Neuronal stem cell (in vitro differentiated cells): ENCODE data around the gene PDZK1IP1.
"Not testable (repeated sequence)": the region's sequence is repeated elsewhere in the genome, so short reads cannot be mapped to it uniquely, and the experiment has no call there.

Source experiments
- DNase-seq: peaks from one replicate; pipeline ENCODE4 v3.0.0-alpha.2; 2013; ENCODE audit warnings: low spot score
- H2AFZ ChIP-seq: one replicate; pipeline ENCODE4 v1.6.1; 2013; ENCODE audit warnings: mild to moderate bottlenecking, low read length, inconsistent platforms
- H2AK5ac ChIP-seq: 2 replicates; pipeline ENCODE4 v1.6.1; 2013; ENCODE audit warnings: low read depth, mild to moderate bottlenecking, inconsistent platforms, low read length, moderate library complexity, mixed read lengths
- H2BK120ac ChIP-seq: 2 replicates; pipeline ENCODE4 v1.6.1; 2013; ENCODE audit warnings: low read depth, mild to moderate bottlenecking, inconsistent platforms, low read length, moderate library complexity, mixed read lengths
- H2BK12ac ChIP-seq: one replicate; pipeline ENCODE4 v1.6.1; 2013; ENCODE audit warnings: low read length, inconsistent platforms
- H2BK15ac ChIP-seq: 2 replicates; pipeline ENCODE4 v1.6.1; 2013; ENCODE audit warnings: mild to moderate bottlenecking, low read length, inconsistent platforms, mixed read lengths
- H2BK5ac ChIP-seq: one replicate; pipeline ENCODE4 v1.6.1; 2013; ENCODE audit warnings: inconsistent platforms, mild to moderate bottlenecking, low read length, moderate library complexity
- H3K14ac ChIP-seq: one replicate; pipeline ENCODE4 v1.6.1; 2013; ENCODE audit warnings: low read length, inconsistent platforms
- H3K18ac ChIP-seq: 2 replicates; pipeline ENCODE4 v1.6.1; 2013; ENCODE audit warnings: low read length, inconsistent platforms
- H3K23ac ChIP-seq: 2 replicates; pipeline ENCODE4 v1.6.1; 2013; ENCODE audit warnings: low read depth, mild to moderate bottlenecking, mixed read lengths, low read length, inconsistent platforms; ENCODE audit not compliant: poor library complexity
- H3K27ac ChIP-seq: replicated peaks from 3 replicates; pipeline ENCODE4 v1.5.1; 2013; ENCODE audit warnings: low read length, inconsistent platforms
- H3K27me3 ChIP-seq, 3 experiments: 2 replicates each; pipeline ENCODE4 v1.6.1; 2013; ENCODE audit warnings: low read length in 3 of 3, mild to moderate bottlenecking in 2 of 3, inconsistent platforms in 1 of 3, low read depth in 1 of 3, mixed read lengths in 1 of 3, moderate library complexity in 1 of 3; ENCODE audit not compliant: control insufficient read depth in 3 of 3, insufficient read depth in 3 of 3
- H3K36me3 ChIP-seq, 2 donors: replicated peaks in 1 of 2; 2 replicates each; pipeline ENCODE4 v1.6.1; 2013; ENCODE audit warnings: low read length in 2 of 2; ENCODE audit not compliant: control insufficient read depth in 2 of 2, insufficient read depth in 2 of 2
- H3K4ac ChIP-seq: 2 replicates; pipeline ENCODE4 v1.6.1; 2013; ENCODE audit warnings: inconsistent platforms, mild to moderate bottlenecking, low read length, moderate library complexity
- H3K4me1 ChIP-seq, 2 donors: 1 replicate in 1 of 2; 2 replicates in 1 of 2; pipeline ENCODE4 v1.6.1; 2013; ENCODE audit warnings: low read length in 2 of 2, low read depth in 1 of 2; ENCODE audit not compliant: control insufficient read depth in 2 of 2, insufficient read depth in 1 of 2
- H3K4me2 ChIP-seq: one replicate; pipeline ENCODE4 v1.6.1; 2013; ENCODE audit warnings: mild to moderate bottlenecking, low read length, inconsistent platforms; ENCODE audit not compliant: insufficient read depth, poor library complexity, severe bottlenecking
- H3K4me3 ChIP-seq, 2 donors: 2 replicates each; pipeline ENCODE4 v1.5.1; 2013; ENCODE audit warnings: low read length in 2 of 2, mild to moderate bottlenecking in 2 of 2, inconsistent platforms in 1 of 2, moderate library complexity in 1 of 2
- H3K79me1 ChIP-seq: one replicate; pipeline ENCODE4 v1.6.1; 2013; ENCODE audit warnings: low read depth, mild to moderate bottlenecking, inconsistent platforms, low read length, moderate library complexity
- H3K9ac ChIP-seq: one replicate; pipeline ENCODE4 v1.6.1; 2013; ENCODE audit warnings: mild to moderate bottlenecking, low read depth, low read length, inconsistent platforms; ENCODE audit not compliant: poor library complexity
- H3K9me3 ChIP-seq, 2 donors: replicated peaks in 1 of 2; 2 replicates each; pipeline versions ENCODE3 to v1.6.1; 2013; ENCODE audit warnings: low read length in 2 of 2, mild to moderate bottlenecking in 2 of 2, inconsistent platforms in 1 of 2, low read depth in 1 of 2, mixed read lengths in 1 of 2, moderate library complexity in 1 of 2; ENCODE audit not compliant: control insufficient read depth in 2 of 2, insufficient read depth in 1 of 2
- H4K8ac ChIP-seq: one replicate; pipeline ENCODE4 v1.6.1; 2013; ENCODE audit warnings: low read depth, mild to moderate bottlenecking, inconsistent platforms, low read length, moderate library complexity
- H4K91ac ChIP-seq: one replicate; pipeline ENCODE4 v1.6.1; 2013; ENCODE audit warnings: low read length, low read depth, mild to moderate bottlenecking, inconsistent platforms; ENCODE audit not compliant: poor library complexity
- WGBS, 2 donors: extraction: QIAGEN DNeasy Blood & Tissue Kit; methylation state at CpG; one replicate each; pipeline ENCODE4 v1.1.7; 2013; ENCODE audit warnings: missing lambda C conversion rate in 2 of 2, mixed read lengths in 1 of 2; ENCODE audit not compliant: insufficient read length in 2 of 2, insufficient replicate concordance in 1 of 2; ENCODE audit errors: extremely low coverage in 2 of 2; 5-methylcytosine and 5-hydroxymethylcytosine counted together

The PDZK1IP1 gene

DNA sequence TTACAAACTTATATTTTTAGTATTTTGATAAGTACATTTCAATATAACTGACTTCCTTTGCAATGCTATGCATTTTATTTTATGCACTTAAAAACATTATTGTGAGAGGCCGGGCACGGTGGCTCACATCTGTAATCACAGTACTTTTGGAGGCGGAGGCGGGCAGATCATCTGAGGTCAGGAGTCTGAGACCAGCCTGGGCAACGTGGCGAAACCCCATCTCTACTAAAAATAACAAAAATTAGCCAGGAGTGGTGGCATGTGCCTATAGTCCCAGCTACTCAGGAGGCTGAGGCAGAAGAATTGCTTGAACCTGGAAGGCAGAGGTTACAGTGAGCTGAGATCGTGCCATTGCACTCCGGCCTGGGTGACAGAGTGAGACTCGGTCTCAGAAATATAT is 6.1 kb upstream of the PDZK1IP1 start:
- not testable (repeated sequence) for H3K14ac ChIP-seq, H3K18ac ChIP-seq, H2BK12ac ChIP-seq, H3K36me3 ChIP-seq, DNase-seq, H2BK120ac ChIP-seq, H2AFZ ChIP-seq, H3K79me1 ChIP-seq, H3K4me1 ChIP-seq, H2BK5ac ChIP-seq, H3K4me2 ChIP-seq, H3K9ac ChIP-seq, H3K9me3 ChIP-seq, H2BK15ac ChIP-seq, H3K27ac ChIP-seq, H3K23ac ChIP-seq, H4K8ac ChIP-seq, H4K91ac ChIP-seq, H2AK5ac ChIP-seq, H3K4me3 ChIP-seq, H3K4ac ChIP-seq
- WGBS, 2 donors = no CpG with 5 or more reads among the region's 9 CpGs
- peaks cover 0 to 21% (median 3%) of the 10 kb centered on the region in 3 experiments for H3K27me3 ChIP-seq

DNA sequence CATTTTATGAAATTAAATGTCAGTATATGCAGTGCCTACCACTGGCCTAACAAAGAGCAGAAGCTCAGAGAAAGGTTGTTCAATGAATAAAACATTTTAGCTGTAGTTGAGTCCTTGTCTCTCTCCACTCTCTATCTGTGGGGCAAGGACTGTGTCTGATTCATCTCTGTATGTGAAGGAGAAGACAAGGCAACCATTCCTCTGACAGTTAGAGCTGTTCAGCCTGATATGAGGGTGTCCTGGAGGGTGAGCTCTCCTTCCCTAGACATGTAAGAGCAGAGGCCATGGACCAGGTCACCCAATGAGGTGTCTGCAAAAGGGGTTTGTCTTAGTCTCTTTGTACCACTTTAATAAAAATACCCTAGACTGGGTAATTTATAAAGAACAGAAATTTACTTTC is 4.5 kb upstream of the PDZK1IP1 start:
- no peak overlapping the region for H3K4ac ChIP-seq
- peaks cover 0 to 20% (median 3%) of the 10 kb centered on the region in 3 experiments for H3K27me3 ChIP-seq
- no peaks in the 10 kb centered on the region for H3K36me3 ChIP-seq
- H3K4me3 ChIP-seq = no peak overlapping the region
- no peak overlapping the region for H3K14ac ChIP-seq
- H3K27ac ChIP-seq = no peak overlapping the region
- no peak for DNase-seq
- no peak overlapping the region for H2AK5ac ChIP-seq
- H4K8ac ChIP-seq = no peak overlapping the region
- H4K91ac ChIP-seq = no peak overlapping the region
- no peak overlapping the region for H2BK120ac ChIP-seq
- H3K4me2 ChIP-seq = no peak overlapping the region
- H2BK5ac ChIP-seq = no peak overlapping the region
- H3K4me1 ChIP-seq = peaks cover 6% of the 10 kb centered on the region in 2 donors
- H2BK12ac ChIP-seq = no peak overlapping the region
- no peak overlapping the region for H2BK15ac ChIP-seq
- H3K18ac ChIP-seq = no peak overlapping the region
- H3K9ac ChIP-seq = no peak overlapping the region
- H3K9me3 ChIP-seq = no peaks in the 10 kb centered on the region
- no peak overlapping the region for H3K23ac ChIP-seq
- no peaks in the 10 kb centered on the region for H3K79me1 ChIP-seq
- H2AFZ ChIP-seq = no peak overlapping the region

DNA sequence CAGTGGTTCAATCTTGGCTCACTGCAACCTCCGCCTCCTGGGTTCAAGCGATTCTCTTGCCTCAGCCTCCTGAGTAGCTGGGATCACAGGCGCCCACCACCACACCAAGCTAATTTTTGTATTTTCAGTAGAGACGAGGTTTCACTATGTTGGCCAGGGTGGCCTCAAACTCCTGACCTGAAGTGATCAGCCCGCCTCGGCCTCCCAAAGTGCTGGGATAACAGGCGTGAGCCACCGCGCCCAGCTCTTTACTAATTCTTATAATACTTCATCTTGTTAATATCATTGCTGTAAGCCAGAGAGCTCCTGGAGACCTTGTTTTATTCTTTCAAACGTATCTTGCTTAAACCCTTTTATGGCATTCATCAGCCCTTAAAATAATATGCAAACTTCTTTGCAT is 3.7 kb upstream of the PDZK1IP1 start:
- not testable (repeated sequence) for H4K8ac ChIP-seq, H2BK15ac ChIP-seq, H2AFZ ChIP-seq, H3K23ac ChIP-seq, H3K4ac ChIP-seq, H3K9ac ChIP-seq, H3K14ac ChIP-seq, H3K27ac ChIP-seq, H4K91ac ChIP-seq, H3K79me1 ChIP-seq, H2BK120ac ChIP-seq, H3K9me3 ChIP-seq, H3K4me2 ChIP-seq, H2BK5ac ChIP-seq, H2BK12ac ChIP-seq, H3K4me1 ChIP-seq, H3K36me3 ChIP-seq, DNase-seq, H2AK5ac ChIP-seq, H3K4me3 ChIP-seq, H3K18ac ChIP-seq
- WGBS, 2 donors = no CpG with 5 or more reads among the region's 10 CpGs
- H3K27me3 ChIP-seq = peaks cover 0 to 12% (median 0%) of the 10 kb centered on the region in 3 experiments

DNA sequence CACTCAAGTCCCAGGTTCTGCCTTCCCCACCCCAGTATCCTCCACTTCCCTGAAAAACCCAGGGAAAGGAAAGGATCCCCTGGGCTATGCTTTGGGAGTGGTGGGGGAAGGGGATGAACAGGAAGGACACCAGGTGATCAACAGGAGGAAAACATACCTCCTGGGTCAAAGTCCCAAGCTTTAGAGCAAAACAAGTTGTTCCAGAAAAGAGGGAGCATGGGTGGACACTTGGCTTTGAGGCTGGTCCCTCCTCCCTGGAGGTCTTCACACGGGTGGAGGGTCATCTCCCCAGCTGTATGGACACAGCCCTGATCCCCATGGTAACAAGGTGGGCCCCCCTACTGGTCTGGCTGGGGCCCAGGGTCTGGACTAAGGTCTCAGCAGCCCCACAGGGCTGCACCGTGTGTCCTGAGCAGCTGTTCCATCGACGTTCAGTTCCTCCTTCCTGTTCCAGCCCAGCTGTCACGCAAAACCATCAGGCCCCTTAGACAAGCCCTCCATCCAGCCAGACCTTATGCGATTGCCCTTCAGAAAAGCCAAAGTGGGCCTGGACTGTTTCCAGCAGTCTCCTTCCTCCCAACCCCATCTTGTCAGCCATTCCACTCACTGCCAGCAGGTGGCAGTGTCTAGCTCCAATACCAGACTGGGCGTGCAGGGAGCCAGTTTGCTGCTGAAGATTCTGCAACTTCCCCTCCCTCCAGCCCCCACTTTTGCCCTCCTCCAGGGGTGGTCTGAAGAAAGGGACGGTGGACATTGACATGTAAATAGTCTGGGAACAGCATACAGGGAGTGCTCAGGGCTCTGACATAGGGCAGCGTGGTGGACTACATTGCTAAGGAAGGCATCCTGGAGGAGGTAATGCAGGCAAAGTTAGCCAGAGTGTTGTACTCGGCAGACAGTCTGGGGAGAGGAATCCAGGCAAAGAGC is 2.9 kb upstream of the PDZK1IP1 start:
- H3K9me3 ChIP-seq = no peaks in the 10 kb centered on the region
- H2BK15ac ChIP-seq = no peak overlapping the region
- no peak overlapping the region for H3K14ac ChIP-seq
- H2BK12ac ChIP-seq = no peak overlapping the region
- no peaks in the 10 kb centered on the region for H3K36me3 ChIP-seq
- H2AK5ac ChIP-seq = no peak overlapping the region
- no peak overlapping the region for H2BK5ac ChIP-seq
- no peak overlapping the region for H3K9ac ChIP-seq
- H4K8ac ChIP-seq = no peak overlapping the region
- no peak overlapping the region for H3K18ac ChIP-seq
- no peak overlapping the region for H3K23ac ChIP-seq
- peak overlapping the region; percentile 80 for H2AFZ ChIP-seq
- no peak overlapping the region for H3K4ac ChIP-seq
- no peak overlapping the region for H3K27ac ChIP-seq
- no peak overlapping the region for H2BK120ac ChIP-seq
- no peak overlapping the region for H3K4me2 ChIP-seq
- peak; percentile 81 for DNase-seq
- H3K27me3 ChIP-seq = peaks cover 0 to 9% (median 0%) of the 10 kb centered on the region in 3 experiments
- H3K4me3 ChIP-seq = no peak overlapping the region
- peaks cover 6% of the 10 kb centered on the region in 2 donors for H3K4me1 ChIP-seq
- no peak overlapping the region for H4K91ac ChIP-seq
- no CpG with 5 or more reads among the region's 10 CpGs for WGBS, 2 donors
- H3K79me1 ChIP-seq = no peaks in the 10 kb centered on the region
